NCI-H510A (cell line): Measurements from ENCODE around the gene NGRN.
"Not testable (repeated sequence)": the region's sequence is repeated elsewhere in the genome, so short reads cannot be mapped to it uniquely, and the experiment has no call there.

Experiments
- DNase-seq: peaks from one replicate; lab custom pipeline; 2025; lab: John Stamatoyannopoulos, UW

Gene NGRN

DNA sequence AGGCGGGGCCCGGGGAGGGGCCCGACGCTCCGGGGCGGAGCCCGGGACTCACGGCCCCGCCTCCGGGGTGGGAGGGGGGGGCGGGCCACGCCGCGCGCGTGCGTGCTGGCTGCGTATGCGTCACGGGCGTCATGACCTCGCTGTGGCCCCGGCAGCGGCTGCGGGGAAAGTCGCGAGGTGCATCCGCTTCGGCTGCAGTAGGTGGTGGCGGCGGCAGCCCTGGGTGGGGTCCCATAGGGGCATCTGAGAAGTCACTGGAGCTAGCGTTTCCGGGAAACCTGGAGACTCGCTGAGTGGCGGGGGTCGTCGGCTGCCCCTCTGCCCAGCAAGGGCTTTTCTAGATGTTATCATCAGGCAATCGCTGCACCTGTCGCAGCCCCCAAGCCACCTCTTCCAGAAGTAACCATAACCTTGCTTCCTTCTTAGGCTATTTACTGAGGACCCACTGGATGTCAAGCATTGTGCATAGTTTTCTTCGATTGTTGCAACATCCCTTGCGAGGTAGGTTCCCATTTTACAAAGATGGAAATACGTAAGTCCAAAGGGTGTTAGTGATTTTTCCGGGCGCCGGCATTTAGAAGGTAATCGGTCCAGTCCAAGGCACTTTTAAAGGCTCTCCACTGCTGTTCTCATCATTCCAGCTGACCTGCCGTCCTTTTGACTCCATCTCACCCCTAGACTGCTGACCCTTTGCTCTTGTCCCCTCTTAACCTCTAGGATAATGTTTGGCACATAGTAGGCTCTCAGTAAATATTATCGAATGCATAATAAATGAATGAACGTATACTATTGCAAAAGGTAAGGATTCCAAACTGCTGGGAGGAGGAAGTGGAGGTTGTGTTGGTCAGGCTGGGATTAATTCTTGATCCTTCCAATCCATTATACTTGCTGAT is 31.1 kb upstream of the NGRN start, which contains the start of gene GDPGP1:
Gene GDPGP1 (plus strand): TSS at position 114 of the 893 bp plus-strand sequence. CDS start 6,700 bp downstream, outside the sequence.
- DNase-seq = no peak

DNA sequence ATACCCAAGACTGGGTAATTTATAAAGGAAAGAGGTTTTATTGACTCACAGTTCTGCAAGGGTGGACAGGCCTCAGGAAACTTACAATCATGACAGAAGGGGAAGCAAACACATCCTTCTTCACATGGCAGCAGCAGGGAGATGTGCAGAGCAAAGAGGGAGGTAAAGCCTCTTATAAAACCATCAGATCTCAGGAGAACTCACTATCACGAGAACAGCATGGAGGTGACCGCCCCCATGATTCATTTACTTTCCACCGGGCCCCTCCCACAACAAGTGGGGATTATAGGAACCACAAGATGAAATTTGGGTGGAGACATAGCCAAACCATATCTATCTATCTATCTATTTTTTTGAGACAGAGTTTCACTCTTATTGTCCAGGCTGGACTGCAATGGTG is 26.1 kb upstream of the NGRN start:
- no peak for DNase-seq

DNA sequence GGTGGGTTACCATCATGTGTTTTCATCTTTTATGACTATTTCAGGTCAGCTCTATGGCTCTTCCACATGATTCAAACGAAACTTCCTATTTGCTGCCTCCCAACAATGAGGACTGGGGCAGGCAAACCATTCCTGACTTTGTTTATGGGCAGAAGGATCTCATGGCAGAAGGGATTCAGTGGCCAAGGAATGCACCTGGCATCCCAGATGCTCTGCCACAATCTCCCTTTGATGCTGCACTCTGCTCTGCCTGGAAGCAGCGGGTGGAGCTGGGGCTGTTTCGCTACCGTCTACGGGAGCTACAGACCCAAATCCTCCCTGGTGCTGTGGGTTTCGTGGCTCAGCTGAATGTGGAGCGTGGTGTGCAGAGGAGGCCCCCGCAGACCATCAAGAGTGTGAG is 24.6 kb upstream of the NGRN start:
- DNase-seq = no peak

- DNase-seq = no peak
Observed at GRCh38 chr15:90241343-90242192, 23.9 kb upstream of the NGRN start.

GRCh38 chr15:90243943-90244639 is 21.4 kb upstream of the NGRN start:
- DNase-seq = no peak

DNA sequence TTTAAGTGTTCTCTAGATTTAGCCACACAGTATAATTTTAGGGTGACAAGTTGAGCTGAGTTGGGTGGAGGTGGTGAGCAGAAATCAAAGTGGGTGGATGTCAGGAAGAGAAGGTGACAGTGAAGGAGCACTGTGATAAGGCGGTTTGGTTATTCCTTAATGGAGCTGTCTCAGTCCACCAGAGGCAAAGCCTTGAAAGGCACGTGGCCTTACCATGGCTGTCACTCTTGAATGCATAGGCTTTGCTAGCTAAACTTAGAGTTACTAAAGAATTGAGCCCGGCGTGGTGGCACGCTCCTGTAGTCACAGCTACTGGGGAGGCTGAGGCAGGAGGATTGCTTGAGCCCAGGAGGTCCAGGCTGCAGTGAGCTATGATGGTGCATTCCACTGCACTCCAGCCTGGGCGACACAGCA is 16.7 kb upstream of the NGRN start:
- DNase-seq = no peak

DNA sequence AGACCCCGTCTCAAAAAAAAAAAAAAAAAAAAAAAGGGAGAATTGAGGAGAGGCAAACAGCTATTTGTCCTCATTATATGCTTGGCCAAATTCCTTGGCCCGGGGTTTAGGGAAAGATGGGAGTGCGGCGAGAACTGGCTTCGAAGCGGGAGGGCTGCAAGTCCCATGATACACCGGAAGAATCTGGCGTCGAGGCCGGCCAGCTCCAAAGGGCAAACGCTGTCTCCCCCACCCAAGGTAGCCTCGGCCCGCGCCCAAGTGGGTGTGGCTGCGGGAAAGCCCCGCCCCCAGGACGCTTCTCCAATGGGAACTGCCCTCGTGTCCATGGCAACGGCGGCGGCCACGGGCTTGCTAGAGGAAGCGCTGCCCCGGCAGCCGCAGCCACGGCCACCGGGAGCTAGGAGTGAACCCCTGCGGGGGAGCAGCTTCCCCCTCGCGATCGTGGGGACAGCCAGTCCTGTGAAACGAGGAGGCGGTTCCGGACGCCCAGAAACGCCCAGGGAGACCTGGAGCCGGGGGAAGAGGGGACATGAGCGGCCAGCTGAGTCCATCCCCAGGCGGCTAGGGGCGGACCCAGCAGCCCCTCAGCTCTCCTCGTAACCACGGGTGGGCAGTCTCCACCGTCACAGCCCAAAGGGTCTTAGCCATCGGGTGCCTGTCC is 16.1 kb upstream of the NGRN start, which contains the start of gene TTLL13:
Gene TTLL13 (plus strand): TSS at position 354 of the 661 bp plus-strand sequence. CDS start 1,075 bp downstream, outside the sequence.
- DNase-seq = peak; percentile 52

DNA sequence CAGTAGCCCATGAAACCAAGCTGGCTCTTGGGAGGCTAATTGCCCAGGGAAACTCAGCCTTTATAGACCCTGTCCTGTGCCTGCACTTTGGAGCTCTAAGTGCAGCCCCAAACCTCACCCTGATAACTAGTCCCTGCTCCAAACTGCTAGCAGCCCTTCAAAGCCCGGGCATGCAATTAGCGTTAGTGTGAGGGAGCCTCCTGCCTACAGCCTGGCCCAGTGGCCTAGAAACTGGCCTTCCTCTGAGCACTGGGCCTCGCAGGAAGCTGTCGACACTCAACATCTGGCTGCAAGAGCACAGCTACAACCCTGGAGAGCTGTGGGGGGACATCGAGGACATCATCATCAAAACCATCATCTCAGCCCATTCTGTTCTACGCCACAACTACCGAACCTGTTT is 7.7 kb upstream of the NGRN start:
- no peak for DNase-seq

GRCh38 chr15:90259524-90259923 is 5.9 kb upstream of the NGRN start:
- DNase-seq = no peak

GRCh38 chr15:90260731-90261130 is 4.7 kb upstream of the NGRN start:
- not testable (repeated sequence) for DNase-seq

GRCh38 chr15:90261811-90262210 is 3.7 kb upstream of the NGRN start:
- no peak for DNase-seq

DNA sequence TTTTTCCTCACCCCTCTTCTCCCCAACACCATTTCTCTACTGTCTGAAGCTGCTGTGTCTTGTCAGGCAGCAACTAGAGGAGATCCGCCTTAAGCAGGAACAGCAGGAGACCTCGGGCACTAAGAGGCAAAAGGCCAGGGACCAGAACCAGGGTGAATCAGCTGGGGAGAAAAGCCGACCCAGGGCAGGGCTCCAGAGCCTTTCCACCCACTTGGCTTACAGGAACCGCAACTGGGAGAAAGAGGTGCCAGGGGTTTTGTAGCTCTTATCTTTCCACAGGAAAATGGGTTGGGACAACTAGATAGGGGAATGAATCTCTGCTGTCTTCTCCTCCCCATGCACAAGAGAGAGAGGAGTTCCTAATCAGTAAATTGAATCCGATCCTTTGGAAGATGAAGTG is 3.0 kb upstream of the NGRN start:
- no peak for DNase-seq

DNA sequence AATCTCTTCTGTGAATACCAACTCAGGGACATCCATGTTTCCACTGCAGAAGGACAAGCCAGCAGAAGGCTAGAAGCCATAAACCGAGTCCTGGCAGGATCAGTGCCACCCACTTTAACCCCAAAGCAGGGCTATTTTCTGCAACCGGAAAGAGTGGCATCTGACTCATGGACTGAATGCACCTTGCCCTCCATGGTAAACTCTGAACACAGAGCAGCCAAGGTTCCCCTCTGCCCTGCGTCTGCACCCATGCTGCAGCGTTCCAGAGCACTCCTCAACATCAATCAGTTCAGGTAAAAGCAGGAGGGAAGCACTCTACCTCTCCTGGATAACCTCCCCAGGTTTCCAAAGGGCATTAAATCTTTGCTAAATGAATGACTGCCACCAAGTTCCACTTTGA is 801 bp upstream of the NGRN start:
- DNase-seq = no peak

GRCh38 chr15:90266061-90266431 is 574 bp downstream of the NGRN start:
- DNase-seq = no peak

GRCh38 chr15:90266485-90266884 is 1.0 kb downstream of the NGRN start:
- DNase-seq = no peak

DNA sequence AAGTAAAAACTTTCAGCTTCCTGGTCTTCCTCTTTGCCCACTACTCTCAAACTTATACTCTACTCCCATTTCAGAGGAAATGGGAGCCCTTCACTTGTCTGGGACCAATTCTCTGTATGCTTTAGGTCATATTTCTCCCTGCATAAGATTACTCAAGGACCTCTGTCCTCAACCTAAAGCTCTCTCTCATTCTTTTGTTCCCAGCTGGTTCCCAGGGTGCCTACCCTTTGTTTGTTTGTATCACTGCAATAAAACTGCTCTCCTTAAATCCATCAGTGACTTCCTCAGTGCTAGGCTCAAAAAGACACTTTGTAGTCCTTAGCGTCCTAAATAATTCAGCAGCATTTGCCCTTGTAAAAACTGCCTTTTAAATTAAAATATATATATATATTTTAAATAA is 2.9 kb downstream of the NGRN start:
- DNase-seq = no peak

GRCh38 chr15:90270502-90271150 is 5.2 kb downstream of the NGRN start:
- no peak for DNase-seq

- no peak for DNase-seq
Observed at GRCh38 chr15:90271459-90272166, 6.1 kb downstream of the NGRN start.

DNA sequence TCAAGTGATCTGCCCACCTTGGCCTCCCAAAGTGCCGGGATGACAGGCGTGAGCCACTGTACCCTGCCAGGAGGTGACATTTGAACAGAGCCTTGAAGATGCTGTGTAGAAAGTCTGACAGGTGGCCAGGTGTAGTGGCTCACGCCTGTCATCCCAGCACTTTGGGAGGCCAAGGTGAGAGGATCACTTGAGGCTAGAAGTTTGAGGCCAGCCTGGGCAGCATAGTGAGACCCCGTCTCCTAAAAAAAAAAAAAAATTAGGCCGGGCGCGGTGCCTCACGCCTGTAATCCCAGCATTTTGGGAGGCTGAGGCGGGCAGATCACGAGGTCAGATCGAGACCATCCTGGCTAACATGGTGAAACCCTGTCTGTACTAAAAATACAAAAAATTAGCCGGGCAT is 13.0 kb downstream of the NGRN start:
- not testable (repeated sequence) for DNase-seq

GRCh38 chr15:90280743-90281142 is 15.3 kb downstream of the NGRN start:
- DNase-seq = not testable (repeated sequence)
